Measurements from ENCODE around the gene KCNIP1. TPM values are rescaled to one million over a fixed set of nuclear protein-coding genes. Genes with fewer than 3 reads are reported as not detected.

KCNIP1 gene
- total and polyA plus RNA-seq, 10 of the 15 experiments (the other 5 are each of a cell fraction or from before 2014, with no cell fraction given): not detected

DNA sequence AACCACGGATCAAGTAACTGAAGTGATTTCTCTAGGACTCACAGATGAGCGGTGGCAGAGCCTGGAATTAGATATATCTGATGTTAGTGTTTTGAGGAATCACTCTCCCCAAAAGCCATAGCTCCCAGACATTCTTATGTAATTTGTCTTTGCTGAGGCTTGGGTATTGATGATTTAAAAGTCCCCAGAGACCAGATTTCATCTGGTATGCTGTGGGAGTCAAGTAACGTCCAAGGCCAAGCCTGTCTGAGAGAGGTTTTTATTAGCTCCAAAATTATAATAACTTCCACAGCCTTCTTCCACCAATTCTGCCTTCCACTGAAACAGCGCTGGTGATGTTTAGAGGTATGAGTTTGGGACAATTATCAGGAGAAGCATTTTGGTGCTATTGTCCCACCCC, 21.3 kb upstream of the KCNIP1 start:
- Histone ChIP-seq H3K9me3 (replicated peaks; ENCODE audit: control insufficient read depth, insufficient read depth, low read length) (no peaks in the 10 kb centered on the region), H3K4me1 (ENCODE audit: control insufficient read depth, insufficient read depth, low read length) (no peaks in the 10 kb centered on the region), H3K79me2 (ENCODE audit: control insufficient read depth, insufficient read depth, low read length) (no peaks in the 10 kb centered on the region), H2AFZ (ENCODE audit: control insufficient read depth, low read depth, low read length) (no peak overlapping the region), H3K9ac (ENCODE audit: control insufficient read depth, insufficient read depth, low read length) (no peak overlapping the region), H3K27ac (ENCODE audit: control insufficient read depth, insufficient read depth) (no peak overlapping the region), H3K4me2 (ENCODE audit: control insufficient read depth, insufficient read depth) (no peak overlapping the region), H3K27me3 (replicated peaks in 1 of 2; ENCODE audit: control insufficient read depth in 2 of 2, insufficient read depth in 2 of 2, low read length in 1 of 2) (peaks cover 0 to under 1% of the 10 kb centered on the region in 2 experiments; a peak in 3 of 4 replicates), H4K20me1 (ENCODE audit: control insufficient read depth, insufficient read depth) (no peaks in the 10 kb centered on the region), H3K4me3 (no peak overlapping the region), H3K36me3 (ENCODE audit: control insufficient read depth in 2 of 2, insufficient read depth in 2 of 2, low read length in 1 of 2) (no peaks in the 10 kb centered on the region)
- ChIA-PET POLR2A (no interaction called here), RAD21 (ENCODE audit: unreplicated experiment) (no interaction called here), CTCF (no interaction called here), SMC1A (ENCODE audit: uncharacterized antibody, unreplicated experiment) (no interaction called here)
- FAIRE-seq (no peak), ATAC-seq (no peak), DNase-seq (ENCODE audit: low read depth, low spot score) (no peak)
- no TSS peak for BruUV-seq (replicated peaks)
- intact Hi-C loops (cut with micrococcal nuclease; ENCODE audit: unreplicated experiment): no loop called here
- in situ Hi-C loops (cut with MboI): no loop called here
- WGBS (ENCODE audit: insufficient coverage, insufficient replicate concordance, low lambda C conversion rate, missing lambda C conversion rate): 11% methylated on average over 4 of the region's 4 CpGs
- TF ChIP-seq IKZF1 (conservative IDR thresholded peaks at IDR 0.05) (no peak), SUPT20H (IDR thresholded peaks at IDR 0.05; ENCODE audit: borderline replicate concordance, control insufficient read depth, low read depth, low read length) (no peak), SP1 (IDR thresholded peaks at IDR 0.05; ENCODE audit: low read depth, low read length) (no peak), ZNF217 (IDR thresholded peaks at IDR 0.05) (no peak), ZNF274 (IDR thresholded peaks at IDR 0.05; ENCODE audit: insufficient read depth, insufficient read length) (no peak), RB1 (IDR thresholded peaks at IDR 0.05; ENCODE audit: borderline replicate concordance) (no peak), CREM (IDR thresholded peaks at IDR 0.05; ENCODE audit: low read depth) (no peak), TAF1 (IDR thresholded peaks at IDR 0.05; ENCODE audit: borderline replicate concordance, low read depth, low read length) (no peak), SUZ12 (IDR thresholded peaks at IDR 0.05; ENCODE audit: unreplicated experiment) (no peak), BMI1 (IDR thresholded peaks at IDR 0.05; ENCODE audit: borderline replicate concordance) (no peak), EZH2 (IDR thresholded peaks at IDR 0.05; ENCODE audit: borderline replicate concordance, control insufficient read depth, low read depth, low read length) (no peak)
- TF ChIP-seq, protein P1, sequence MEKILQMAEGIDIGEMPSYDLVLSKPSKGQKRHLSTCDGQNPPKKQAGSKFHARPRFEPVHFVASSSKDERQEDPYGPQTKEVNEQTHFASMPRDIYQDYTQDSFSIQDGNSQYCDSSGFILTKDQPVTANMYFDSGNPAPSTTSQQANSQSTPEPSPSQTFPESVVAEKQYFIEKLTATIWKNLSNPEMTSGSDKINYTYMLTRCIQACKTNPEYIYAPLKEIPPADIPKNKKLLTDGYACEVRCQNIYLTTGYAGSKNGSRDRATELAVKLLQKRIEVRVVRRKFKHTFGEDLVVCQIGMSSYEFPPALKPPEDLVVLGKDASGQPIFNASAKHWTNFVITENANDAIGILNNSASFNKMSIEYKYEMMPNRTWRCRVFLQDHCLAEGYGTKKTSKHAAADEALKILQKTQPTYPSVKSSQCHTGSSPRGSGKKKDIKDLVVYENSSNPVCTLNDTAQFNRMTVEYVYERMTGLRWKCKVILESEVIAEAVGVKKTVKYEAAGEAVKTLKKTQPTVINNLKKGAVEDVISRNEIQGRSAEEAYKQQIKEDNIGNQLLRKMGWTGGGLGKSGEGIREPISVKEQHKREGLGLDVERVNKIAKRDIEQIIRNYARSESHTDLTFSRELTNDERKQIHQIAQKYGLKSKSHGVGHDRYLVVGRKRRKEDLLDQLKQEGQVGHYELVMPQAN (conservative IDR thresholded peaks at IDR 0.05): no peak

All from GM12878 (cell line).